Neural cell (in vitro differentiated cells): ENCODE results near the gene PLXNA3. TPM values are rescaled to one million over a fixed set of nuclear protein-coding genes. Genes with fewer than 3 reads are reported as not detected.

ENCODE experiments used
- H2AFZ ChIP-seq: fragments of 200-600, 300-800 bp; sonication (generic), shearing (Covaris generic); 2 replicates; pipeline ENCODE4 v1.6.0; 2014; ENCODE audit warnings: low read depth, mild to moderate bottlenecking, antibody characterized with exemption, low read length, moderate library complexity
- H3F3A ChIP-seq: fragments of 200-600 bp; shearing (Covaris generic); 2 replicates; pipeline ENCODE4 v1.6.1; 2016; ENCODE audit warnings: mild to moderate bottlenecking, moderate library complexity, mixed read lengths, antibody characterized with exemption, low read length; ENCODE audit not compliant: insufficient read depth, poor library complexity, severe bottlenecking
- H3K27ac ChIP-seq: fragments of 200-600, 300-800 bp; sonication (generic), shearing (Covaris generic); 2 replicates; pipeline ENCODE4 v1.5.1; 2014; ENCODE audit warnings: mild to moderate bottlenecking, low read length, moderate library complexity
- H3K27me3 ChIP-seq: fragments of 300-800, 200-600 bp; sonication (generic), shearing (Covaris generic); 2 replicates; pipeline ENCODE4 v1.6.0; 2014; ENCODE audit warnings: mild to moderate bottlenecking, low read depth, low read length, moderate library complexity; ENCODE audit not compliant: insufficient read depth
- H3K36me3 ChIP-seq: fragments of 300-800, 200-600 bp; sonication (generic), shearing (Covaris generic); 2 replicates; pipeline ENCODE4 v1.5.1; 2014; ENCODE audit warnings: mild to moderate bottlenecking, antibody characterized with exemption, low read length, moderate library complexity; ENCODE audit not compliant: insufficient read depth
- H3K4me2 ChIP-seq: fragments of 300-800, 200-600 bp; sonication (generic), shearing (Covaris generic); 2 replicates; pipeline ENCODE4 v1.6.0; 2014; ENCODE audit warnings: mild to moderate bottlenecking, low read length
- H3K4me3 ChIP-seq: fragments of 300-800, 200-600 bp; sonication (generic), shearing (Covaris generic); 2 replicates; pipeline ENCODE4 v1.5.1; 2014; ENCODE audit warnings: mild to moderate bottlenecking, low read length, moderate library complexity
- H3K79me2 ChIP-seq: fragments of 200-600 bp; shearing (Covaris generic); replicated peaks from 2 replicates; pipeline ENCODE4 v1.6.0; 2014; ENCODE audit warnings: mild to moderate bottlenecking, low read length, moderate library complexity; ENCODE audit not compliant: insufficient read depth
- H3K9ac ChIP-seq: fragments of 300-800, 200-600 bp; sonication (generic), shearing (Covaris generic); 2 replicates; pipeline ENCODE4 v1.6.1; 2016; ENCODE audit warnings: mild to moderate bottlenecking, low read length, mixed read lengths
- H3K9me2 ChIP-seq: fragments of 200-600 bp; shearing (Covaris generic); 2 replicates; pipeline ENCODE4 v1.6.1; 2016; ENCODE audit warnings: mild to moderate bottlenecking, low read length, mixed read lengths; ENCODE audit not compliant: insufficient read depth
- H3K9me3 ChIP-seq: fragments of 200-600, 300-800 bp; sonication (generic), shearing (Covaris generic); 2 replicates; pipeline ENCODE4 v1.6.1; 2016; ENCODE audit warnings: mild to moderate bottlenecking, mixed run types, low read length, moderate library complexity, mixed read lengths
- H4K20me1 ChIP-seq: fragments of 200-600 bp; shearing (Covaris generic); 2 replicates; pipeline ENCODE4 v1.6.1; 2016; ENCODE audit warnings: mild to moderate bottlenecking, mixed run types; ENCODE audit not compliant: insufficient read depth
- CTCF ChIP-seq: fragments of 450-650 bp; IDR thresholded peaks from 2 replicates; pipeline ENCODE4 v1.5.1; 2014; ENCODE audit warnings: antibody characterized with exemption, mild to moderate bottlenecking, moderate library complexity; ENCODE audit not compliant: poor library complexity, severe bottlenecking
- EP300 ChIP-seq: fragments of 450-650 bp; conservative IDR thresholded peaks from 2 replicates; pipeline ENCODE4 v1.6.1; 2014; ENCODE audit warnings: antibody characterized with exemption, mild to moderate bottlenecking, moderate library complexity; ENCODE audit not compliant: poor library complexity, severe bottlenecking
- EZH2 ChIP-seq: fragments of 200-600, 300-800 bp; shearing (Covaris generic), sonication (generic); IDR thresholded peaks from 2 replicates; pipeline ENCODE4 v1.6.1; 2014; ENCODE audit warnings: antibody characterized with exemption, low read length, borderline replicate concordance, mild to moderate bottlenecking; ENCODE audit not compliant: insufficient read depth, poor library complexity, severe bottlenecking
- MXI1 ChIP-seq: fragments of 450-650 bp; conservative IDR thresholded peaks from 2 replicates; pipeline ENCODE4 v1.6.1; 2014; ENCODE audit warnings: antibody characterized with exemption, mild to moderate bottlenecking; ENCODE audit not compliant: poor library complexity, severe bottlenecking
- POLR2AphosphoS5 ChIP-seq: IDR thresholded peaks from 2 replicates; pipeline ENCODE4 v1.6.1; 2012
- RAD21 ChIP-seq: fragments of 450-650 bp; conservative IDR thresholded peaks from 2 replicates; pipeline ENCODE4 v1.6.1; 2014; ENCODE audit warnings: antibody characterized with exemption, mild to moderate bottlenecking, moderate library complexity
- REST ChIP-seq: IDR thresholded peaks from 2 replicates; pipeline ENCODE4 v1.6.1; 2012; ENCODE audit warnings: borderline replicate concordance
- SMC3 ChIP-seq: fragments of 450-650 bp; conservative IDR thresholded peaks from 2 replicates; pipeline ENCODE4 v1.6.1; 2014; ENCODE audit warnings: antibody characterized with exemption, mild to moderate bottlenecking, moderate library complexity; ENCODE audit not compliant: poor library complexity
- TAF1 ChIP-seq: IDR thresholded peaks from 2 replicates; pipeline ENCODE4 v1.6.1; 2012; ENCODE audit warnings: low read depth
- polyA plus RNA-seq: library from polyadenylated mRNA; depleted of rRNA; stranded (reverse); fragments of >200 nt; gene quantifications from 2 replicates; pipeline ENCODE4 v1.2.3, GENCODE V29; 2014

PLXNA3 gene
- polyA plus RNA-seq, 1 donor from 2014 or later = 17.2 TPM

- no peaks in the 10 kb centered on the region for H3K79me2 ChIP-seq
- H3K36me3 ChIP-seq = no peaks in the 10 kb centered on the region
- H4K20me1 ChIP-seq = no peaks in the 10 kb centered on the region
- peak overlapping the region; percentile 63 for H3K4me3 ChIP-seq
- no peak for TF ChIP-seq SMC3
- TF ChIP-seq EP300 = no peak
- TF ChIP-seq EZH2 = no peak
- no peak for TF ChIP-seq TAF1
- TF ChIP-seq MXI1 = no peak
- TF ChIP-seq POLR2AphosphoS5 = no peak
- TF ChIP-seq REST = no peak
- TF ChIP-seq RAD21 = no peak
- TF ChIP-seq CTCF = no peak
- H3K9me3 ChIP-seq = no peaks in the 10 kb centered on the region
- peak overlapping the region; percentile 57 for H3K9ac ChIP-seq
- no peaks in the 10 kb centered on the region for H3F3A ChIP-seq
- no peak overlapping the region for H3K4me2 ChIP-seq
- no peaks in the 10 kb centered on the region for H3K27me3 ChIP-seq
- no peaks in the 10 kb centered on the region for H3K9me2 ChIP-seq
- no peak overlapping the region for H3K27ac ChIP-seq
- no peak overlapping the region for H2AFZ ChIP-seq
Measured at GRCh38 chrX:154486052-154486395, 27.9 kb downstream of the PLXNA3 start.

- TF ChIP-seq RAD21 (no peak), CTCF (no peak), EZH2 (no peak), TAF1 (no peak), SMC3 (no peak), MXI1 (no peak), POLR2AphosphoS5 (no peak), REST (no peak), EP300 (no peak)
- peak within 1 kb of the TSS; percentile 57 for H3K9ac ChIP-seq
- no peak within 1 kb of the TSS for H3K27ac ChIP-seq
Measured at GRCh38 chrX:154486396-154487207, 28.5 kb downstream of the PLXNA3 start, which contains the start of gene UBL4A. Gene UBL4A (minus strand): TSS chrX:154486615. CDS start chrX:154486584, 31 bp downstream.

More at GRCh38 chrX:154486396-154487207, 28.5 kb downstream of the PLXNA3 start, which contains the start of gene UBL4A:
- Histone ChIP-seq H3K9me2 (no peaks in the 10 kb centered on the region), H3K36me3 (no peaks in the 10 kb centered on the region), H3K9me3 (no peaks in the 10 kb centered on the region), H4K20me1 (no peaks in the 10 kb centered on the region), H3K4me2 (no peak within 1 kb of the TSS), H3K4me3 (peak within 1 kb of the TSS; percentile 63), H3K27me3 (no peaks in the 10 kb centered on the region), H3K79me2 (no peaks in the 10 kb centered on the region), H2AFZ (no peak within 1 kb of the TSS), H3F3A (no peaks in the 10 kb centered on the region)
